GM19240 (cell line): ENCODE measurements around the gene CTNNA1.

Experiments used
- DNase-seq: peaks from one replicate; pipeline ENCODE4 v3.0.0; 2011; ENCODE audit warnings: low spot score; ENCODE audit not compliant: insufficient read length

The CTNNA1 gene

GRCh38 chr5:138962614-138963370 lies 209.6 kb downstream of the CTNNA1 start:
- DNase-seq: no peak

- DNase-seq: no peak
Measured at GRCh38 chr5:138963763-138964371, 210.6 kb downstream of the CTNNA1 start.

- DNase-seq: no peak
Measured at GRCh38 chr5:138964647-138965201, 211.5 kb downstream of the CTNNA1 start.

- DNase-seq: no peak
Measured at GRCh38 chr5:138965626-138966025, 212.4 kb downstream of the CTNNA1 start.

GRCh38 chr5:138966236-138966985 lies 213.2 kb downstream of the CTNNA1 start:
- DNase-seq: no peak

GRCh38 chr5:138967791-138968448 lies 214.7 kb downstream of the CTNNA1 start:
- no peak for DNase-seq

GRCh38 chr5:138968601-138969000 lies 215.4 kb downstream of the CTNNA1 start:
- DNase-seq: no peak

GRCh38 chr5:138969323-138970002 lies 216.2 kb downstream of the CTNNA1 start:
- DNase-seq: no peak

GRCh38 chr5:138972230-138972629 lies 219.0 kb downstream of the CTNNA1 start:
- DNase-seq: no peak

- no peak for DNase-seq
Measured at GRCh38 chr5:138972836-138973235, 219.6 kb downstream of the CTNNA1 start.

GRCh38 chr5:138974227-138975063 lies 221.2 kb downstream of the CTNNA1 start:
- no peak for DNase-seq

- no peak for DNase-seq
Measured at GRCh38 chr5:138975098-138975847, 222.0 kb downstream of the CTNNA1 start.

GRCh38 chr5:138978080-138978479 lies 224.9 kb downstream of the CTNNA1 start:
- no peak for DNase-seq

GRCh38 chr5:138978581-138978980 lies 225.4 kb downstream of the CTNNA1 start:
- no peak for DNase-seq

- DNase-seq: no peak
Measured at GRCh38 chr5:138979684-138980280, 226.6 kb downstream of the CTNNA1 start.

GRCh38 chr5:138980441-138980840 lies 227.2 kb downstream of the CTNNA1 start:
- DNase-seq: no peak

- DNase-seq: no peak
Measured at GRCh38 chr5:138981131-138981530, 227.9 kb downstream of the CTNNA1 start.

- DNase-seq: no peak
Measured at GRCh38 chr5:138981586-138981985, 228.4 kb downstream of the CTNNA1 start.

GRCh38 chr5:138983984-138984383 lies 230.8 kb downstream of the CTNNA1 start:
- DNase-seq: no peak
